ENCODE measurements around the gene PADI3. TPM values are rescaled to one million over a fixed set of nuclear protein-coding genes. Genes with fewer than 3 reads are reported as not detected.

PADI3 gene
- polyA plus RNA-seq, 2 of the 4 experiments (the other 2 are of a cell fraction) = 0.99 to 2.4 TPM

DNA sequence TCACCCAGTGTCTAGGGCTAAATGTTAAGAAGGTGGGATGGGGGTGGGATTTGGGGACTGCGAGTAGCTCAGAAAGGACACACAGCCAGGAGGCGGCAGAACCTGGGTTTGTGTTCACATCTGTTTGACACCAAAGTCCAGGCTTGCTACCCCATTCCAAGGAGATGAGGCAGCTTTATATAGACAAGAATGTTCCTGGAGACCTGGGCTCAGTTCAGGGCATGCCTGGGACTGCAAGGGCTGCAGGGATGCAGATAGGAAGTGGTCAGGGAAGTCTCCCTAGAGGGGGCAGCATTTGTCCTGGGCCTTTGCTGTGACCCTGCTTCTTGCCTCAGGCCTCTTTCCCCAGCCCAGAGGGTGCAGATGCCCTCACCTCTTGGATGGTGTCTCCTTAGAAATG lies 16.3 kb downstream of the PADI3 start:
- POLR2A ChIA-PET = no interaction called here

DNA sequence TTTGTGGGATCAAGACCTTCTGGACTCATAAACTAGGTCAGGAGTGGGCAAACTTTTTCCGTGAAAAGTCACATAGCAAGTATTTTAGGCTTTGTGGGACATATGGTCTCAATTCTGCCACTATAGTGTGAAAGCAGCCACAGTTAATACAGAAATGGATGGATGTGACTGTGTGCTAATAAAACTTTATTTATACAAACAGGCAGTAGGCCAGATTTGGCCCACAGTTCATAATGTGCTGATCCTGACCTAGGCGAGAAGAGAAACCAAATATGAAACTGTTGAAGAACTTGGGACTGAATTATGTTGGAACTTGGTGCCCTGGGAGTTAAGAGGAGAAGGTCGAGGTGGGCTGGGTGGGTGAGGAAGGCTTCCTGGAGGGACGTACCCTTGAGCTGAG lies 17.1 kb downstream of the PADI3 start:
- ChIA-PET POLR2A (no interaction called here), CTCF (interaction anchor here (1.3 to 2.2 kb wide), 2 partner anchors 10 to 71 kb away, joined by 5 to 7 read pairs; no protein-coding TSS in a partner anchor)
- WGBS (ENCODE audit: missing lambda C conversion rate) = 89% methylated on average over 4 of the region's 4 CpGs
- Histone ChIP-seq H3K4me3 (no peak overlapping the region), H3K27ac (peak overlapping the region in 1 of 2 experiments; percentile 73; a peak in 2 of 6 replicates), H3K9me3 (no peaks in the 10 kb centered on the region), H3K4me1 (peaks cover 4% of the 10 kb centered on the region; the same call in 1 of the 3 replicates), H3K4me2 (no peak overlapping the region)
- no peak for TF ChIP-seq MYC (IDR thresholded peaks at IDR 0.05; ENCODE audit: borderline replicate concordance, low read length)
- TF ChIP-seq, protein P1, sequence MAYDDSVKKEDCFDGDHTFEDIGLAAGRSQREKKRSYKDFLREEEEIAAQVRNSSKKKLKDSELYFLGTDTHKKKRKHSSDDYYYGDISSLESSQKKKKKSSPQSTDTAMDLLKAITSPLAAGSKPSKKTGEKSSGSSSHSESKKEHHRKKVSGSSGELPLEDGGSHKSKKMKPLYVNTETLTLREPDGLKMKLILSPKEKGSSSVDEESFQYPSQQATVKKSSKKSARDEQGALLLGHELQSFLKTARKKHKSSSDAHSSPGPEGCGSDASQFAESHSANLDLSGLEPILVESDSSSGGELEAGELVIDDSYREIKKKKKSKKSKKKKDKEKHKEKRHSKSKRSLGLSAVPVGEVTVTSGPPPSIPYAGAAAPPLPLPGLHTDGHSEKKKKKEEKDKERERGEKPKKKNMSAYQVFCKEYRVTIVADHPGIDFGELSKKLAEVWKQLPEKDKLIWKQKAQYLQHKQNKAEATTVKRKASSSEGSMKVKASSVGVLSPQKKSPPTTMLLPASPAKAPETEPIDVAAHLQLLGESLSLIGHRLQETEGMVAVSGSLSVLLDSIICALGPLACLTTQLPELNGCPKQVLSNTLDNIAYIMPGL (CRISPR knock-in tag; IDR thresholded peaks at IDR 0.05; ENCODE audit: borderline replicate concordance) = no peak
- TF ChIP-seq HOXB13 (CRISPR knock-in tag; IDR thresholded peaks at IDR 0.05; ENCODE audit: low read depth) = no peak
- TF ChIP-seq HOXB5 (CRISPR knock-in tag; IDR thresholded peaks at IDR 0.05) = no peak
- no peak for TF ChIP-seq HEYL (CRISPR knock-in tag; IDR thresholded peaks at IDR 0.05)
- TF ChIP-seq, protein P2, sequence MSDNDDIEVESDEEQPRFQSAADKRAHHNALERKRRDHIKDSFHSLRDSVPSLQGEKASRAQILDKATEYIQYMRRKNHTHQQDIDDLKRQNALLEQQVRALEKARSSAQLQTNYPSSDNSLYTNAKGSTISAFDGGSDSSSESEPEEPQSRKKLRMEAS (IDR thresholded peaks at IDR 0.05) = no peak
- no peak for TF ChIP-seq FOSB (CRISPR knock-in tag; IDR thresholded peaks at IDR 0.05)
- TF ChIP-seq ZSCAN20 (CRISPR knock-in tag; IDR thresholded peaks at IDR 0.05) = no peak
- TF ChIP-seq, protein P3, sequence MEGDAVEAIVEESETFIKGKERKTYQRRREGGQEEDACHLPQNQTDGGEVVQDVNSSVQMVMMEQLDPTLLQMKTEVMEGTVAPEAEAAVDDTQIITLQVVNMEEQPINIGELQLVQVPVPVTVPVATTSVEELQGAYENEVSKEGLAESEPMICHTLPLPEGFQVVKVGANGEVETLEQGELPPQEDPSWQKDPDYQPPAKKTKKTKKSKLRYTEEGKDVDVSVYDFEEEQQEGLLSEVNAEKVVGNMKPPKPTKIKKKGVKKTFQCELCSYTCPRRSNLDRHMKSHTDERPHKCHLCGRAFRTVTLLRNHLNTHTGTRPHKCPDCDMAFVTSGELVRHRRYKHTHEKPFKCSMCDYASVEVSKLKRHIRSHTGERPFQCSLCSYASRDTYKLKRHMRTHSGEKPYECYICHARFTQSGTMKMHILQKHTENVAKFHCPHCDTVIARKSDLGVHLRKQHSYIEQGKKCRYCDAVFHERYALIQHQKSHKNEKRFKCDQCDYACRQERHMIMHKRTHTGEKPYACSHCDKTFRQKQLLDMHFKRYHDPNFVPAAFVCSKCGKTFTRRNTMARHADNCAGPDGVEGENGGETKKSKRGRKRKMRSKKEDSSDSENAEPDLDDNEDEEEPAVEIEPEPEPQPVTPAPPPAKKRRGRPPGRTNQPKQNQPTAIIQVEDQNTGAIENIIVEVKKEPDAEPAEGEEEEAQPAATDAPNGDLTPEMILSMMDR (IDR thresholded peaks at IDR 0.05) = no peak
- TF ChIP-seq EHMT2 (IDR thresholded peaks at IDR 0.05; ENCODE audit: low read depth) = no peak
- no peak for TF ChIP-seq RAD21 (conservative IDR thresholded peaks at IDR 0.05 in 1 of 2, IDR thresholded peaks at IDR 0.05 in 1 of 2)
- FAIRE-seq (no peak), DNase-seq (ENCODE audit: low read depth in 1 of 2, low spot score in 1 of 2) (no peak), ATAC-seq (no peak)

More for the DNA sequence above, 16.3 kb downstream of the PADI3 start:
- WGBS (ENCODE audit: missing lambda C conversion rate) = 33% methylated on average over 2 of the region's 2 CpGs
- no peak for TF ChIP-seq HOXA7 (CRISPR knock-in tag; IDR thresholded peaks at IDR 0.05)
- TF ChIP-seq, protein P4, sequence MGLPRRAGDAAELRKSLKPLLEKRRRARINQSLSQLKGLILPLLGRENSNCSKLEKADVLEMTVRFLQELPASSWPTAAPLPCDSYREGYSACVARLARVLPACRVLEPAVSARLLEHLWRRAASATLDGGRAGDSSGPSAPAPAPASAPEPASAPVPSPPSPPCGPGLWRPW (IDR thresholded peaks at IDR 0.05) = no peak
- no peak for TF ChIP-seq SREBF2 (IDR thresholded peaks at IDR 0.05)
- peak in 1 of 2 experiments; percentile 26 for DNase-seq (ENCODE audit: low read depth in 1 of 2, low spot score in 1 of 2)
- no peak overlapping the region for H3K4me3 ChIP-seq
- no peaks in the 10 kb centered on the region for H3K9me3 ChIP-seq
- H3K4me1 ChIP-seq = peaks cover 4% of the 10 kb centered on the region; the same call in 1 of the 3 replicates
- no peak overlapping the region for H3K4me2 ChIP-seq
- CTCF ChIA-PET = interaction anchor here (0.7 to 5.0 kb wide), 5 partner anchors 9 to 72 kb away, joined by 3 to 29 read pairs (median 5); no protein-coding TSS in a partner anchor
- ATAC-seq = peak; percentile 59 to 78; a peak in 5 of 6 replicates
- no peak for FAIRE-seq
- peak overlapping the region in 1 of 2 experiments; percentile 73; a peak in 3 of 6 replicates for H3K27ac ChIP-seq

DNA sequence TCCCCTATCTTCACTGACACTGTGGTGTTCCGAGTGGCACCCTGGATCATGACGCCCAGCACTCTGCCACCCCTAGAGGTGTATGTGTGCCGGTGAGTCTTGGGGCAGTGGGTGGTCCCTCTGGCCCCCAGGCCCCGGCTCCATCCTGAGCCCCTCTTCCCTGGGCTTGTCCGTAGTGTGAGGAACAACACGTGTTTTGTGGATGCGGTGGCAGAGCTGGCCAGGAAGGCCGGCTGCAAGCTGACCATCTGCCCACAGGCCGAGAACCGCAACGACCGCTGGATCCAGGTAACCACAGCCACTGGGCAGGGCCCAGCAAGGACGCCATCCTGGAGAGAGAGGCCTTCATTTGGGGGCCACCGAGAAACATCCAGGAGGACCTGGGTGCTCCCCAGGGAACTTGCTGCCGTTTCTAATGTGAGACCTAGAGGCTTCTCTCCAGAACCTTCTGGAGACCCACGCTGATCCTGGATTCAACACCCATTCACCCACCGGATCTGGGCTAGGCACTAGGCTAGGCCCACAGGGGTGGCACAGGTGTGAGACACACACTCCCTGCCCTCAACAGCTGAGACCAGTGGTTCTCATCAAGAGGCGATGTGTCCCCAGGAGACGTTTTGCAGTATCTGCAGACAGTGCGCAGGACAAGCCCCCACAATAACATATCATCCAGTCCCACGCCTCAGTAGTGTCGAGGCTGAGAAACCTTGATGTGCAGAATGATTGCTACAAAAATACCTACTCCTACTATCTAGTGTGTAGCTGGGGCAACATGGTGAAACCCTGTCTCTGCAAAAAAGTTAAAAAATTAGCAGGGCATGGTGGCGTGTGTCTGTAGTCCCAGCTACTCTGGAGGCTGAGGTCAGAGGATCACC lies 22.2 kb downstream of the PADI3 start:
- ChIA-PET CTCF (interaction anchor here (0.9 to 3.4 kb wide), 5 partner anchors 10 to 211 kb away, joined by 4 to 17 read pairs (median 4); no protein-coding TSS in a partner anchor), POLR2A (interaction anchor here (0.7 kb wide), 1 partner anchor 280 kb away, joined by 5 read pairs; no protein-coding TSS in a partner anchor)
- Histone ChIP-seq H3K27ac (peak overlapping the region in 1 of 2 experiments; percentile 86; a peak in 2 of 6 replicates), H3K4me2 (no peak overlapping the region), H3K4me1 (peaks cover 31% of the 10 kb centered on the region), H3K4me3 (no peak overlapping the region), H3K9me3 (no peaks in the 10 kb centered on the region)
- 92% methylated on average over 10 of the region's 23 CpGs for WGBS (ENCODE audit: missing lambda C conversion rate)
- DNase-seq (ENCODE audit: low read depth in 1 of 2, low spot score in 1 of 2) = no peak
- no peak for FAIRE-seq
- ATAC-seq = no peak
- TF ChIP-seq RNF2 (IDR thresholded peaks at IDR 0.05; ENCODE audit: borderline replicate concordance, low read depth) (no peak), MAZ (IDR thresholded peaks at IDR 0.05; ENCODE audit: borderline replicate concordance, low read depth, low read length) (no peak), FOSB (CRISPR knock-in tag; IDR thresholded peaks at IDR 0.05) (no peak), EP300 (IDR thresholded peaks at IDR 0.05) (no peak), CBX2 (IDR thresholded peaks at IDR 0.05; ENCODE audit: borderline replicate concordance, low read depth) (no peak), ZSCAN20 (CRISPR knock-in tag; IDR thresholded peaks at IDR 0.05) (no peak), CEBPB (IDR thresholded peaks at IDR 0.05) (no peak), FOSL2 (IDR thresholded peaks at IDR 0.05) (no peak), FOSL2 (CRISPR knock-in tag; IDR thresholded peaks at IDR 0.05) (no peak), RARB (CRISPR knock-in tag; IDR thresholded peaks at IDR 0.05) (no peak), SREBF2 (IDR thresholded peaks at IDR 0.05) (no peak)

All from A549 (cell line).